ENCODE measurements around the gene TAMM41.

The TAMM41 gene

DNA sequence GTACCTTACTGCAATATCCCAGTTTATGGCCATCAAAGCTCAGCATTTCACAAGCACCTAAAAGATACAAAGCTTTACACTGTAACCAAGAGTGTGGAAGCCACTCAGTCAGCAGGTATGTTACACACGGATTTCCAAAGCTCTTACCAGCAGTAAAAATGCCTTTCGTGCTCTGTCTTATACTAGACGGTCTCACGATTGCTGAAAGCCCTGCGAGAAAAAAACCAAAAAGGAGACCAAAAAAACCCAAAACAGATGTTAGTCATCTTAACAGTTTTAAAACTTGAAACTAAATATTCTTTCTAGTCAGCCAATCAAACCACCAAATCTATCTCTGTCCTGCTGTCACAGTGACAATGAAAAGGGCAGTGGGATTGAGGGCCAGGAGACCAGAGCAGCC, 39.0 kb downstream of the TAMM41 start:
- Histone ChIP-seq H3K4me3 (ENCODE audit: low read depth, low read length) (no peak overlapping the region), H3K27ac (no peak overlapping the region), H3K27me3 (replicated peaks) (no peaks in the 10 kb centered on the region), H3K36me3 (replicated peaks) (peaks cover 9% of the 10 kb centered on the region)
- in situ Hi-C loops (cut with HindIII; ENCODE audit: low pct_ligation_motif_present, low sequenced_read_pairs): no loop called here
- TF ChIP-seq, protein P1, sequence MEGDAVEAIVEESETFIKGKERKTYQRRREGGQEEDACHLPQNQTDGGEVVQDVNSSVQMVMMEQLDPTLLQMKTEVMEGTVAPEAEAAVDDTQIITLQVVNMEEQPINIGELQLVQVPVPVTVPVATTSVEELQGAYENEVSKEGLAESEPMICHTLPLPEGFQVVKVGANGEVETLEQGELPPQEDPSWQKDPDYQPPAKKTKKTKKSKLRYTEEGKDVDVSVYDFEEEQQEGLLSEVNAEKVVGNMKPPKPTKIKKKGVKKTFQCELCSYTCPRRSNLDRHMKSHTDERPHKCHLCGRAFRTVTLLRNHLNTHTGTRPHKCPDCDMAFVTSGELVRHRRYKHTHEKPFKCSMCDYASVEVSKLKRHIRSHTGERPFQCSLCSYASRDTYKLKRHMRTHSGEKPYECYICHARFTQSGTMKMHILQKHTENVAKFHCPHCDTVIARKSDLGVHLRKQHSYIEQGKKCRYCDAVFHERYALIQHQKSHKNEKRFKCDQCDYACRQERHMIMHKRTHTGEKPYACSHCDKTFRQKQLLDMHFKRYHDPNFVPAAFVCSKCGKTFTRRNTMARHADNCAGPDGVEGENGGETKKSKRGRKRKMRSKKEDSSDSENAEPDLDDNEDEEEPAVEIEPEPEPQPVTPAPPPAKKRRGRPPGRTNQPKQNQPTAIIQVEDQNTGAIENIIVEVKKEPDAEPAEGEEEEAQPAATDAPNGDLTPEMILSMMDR (IDR thresholded peaks at IDR 0.05; ENCODE audit: low read depth, low read length, missing control alignments): no peak
- no peak for DNase-seq

DNA sequence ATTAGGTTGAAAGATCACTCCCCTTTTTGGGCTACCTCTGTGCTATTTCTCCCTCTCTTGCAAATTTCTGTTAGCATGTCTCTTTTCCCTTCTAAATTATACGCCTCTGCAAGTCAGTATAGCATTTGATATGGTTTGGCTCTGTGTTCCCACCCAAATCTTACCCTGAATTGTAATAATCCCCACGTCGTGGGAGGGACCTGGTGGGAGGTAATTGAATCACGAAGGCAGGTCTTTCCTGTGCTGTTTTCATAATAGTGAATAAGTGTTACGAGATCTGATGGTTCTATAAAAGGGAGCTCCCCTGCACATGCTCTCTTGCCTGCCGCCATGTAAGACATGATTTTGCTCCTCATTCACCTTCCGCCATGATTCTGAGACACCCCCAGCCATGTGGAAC, 41.0 kb downstream of the TAMM41 start:
- H3K4me3 ChIP-seq (ENCODE audit: low read depth, low read length): no peak overlapping the region
- TF ChIP-seq, protein P1 (IDR thresholded peaks at IDR 0.05; ENCODE audit: low read depth, low read length, missing control alignments): no peak
- in situ Hi-C loops (cut with HindIII; ENCODE audit: low pct_ligation_motif_present, low sequenced_read_pairs): no loop called here
- DNase-seq: no peak
- no peaks in the 10 kb centered on the region for H3K27me3 ChIP-seq (replicated peaks)
- H3K36me3 ChIP-seq (replicated peaks): peaks cover 8% of the 10 kb centered on the region
- no peak overlapping the region for H3K27ac ChIP-seq

DNA sequence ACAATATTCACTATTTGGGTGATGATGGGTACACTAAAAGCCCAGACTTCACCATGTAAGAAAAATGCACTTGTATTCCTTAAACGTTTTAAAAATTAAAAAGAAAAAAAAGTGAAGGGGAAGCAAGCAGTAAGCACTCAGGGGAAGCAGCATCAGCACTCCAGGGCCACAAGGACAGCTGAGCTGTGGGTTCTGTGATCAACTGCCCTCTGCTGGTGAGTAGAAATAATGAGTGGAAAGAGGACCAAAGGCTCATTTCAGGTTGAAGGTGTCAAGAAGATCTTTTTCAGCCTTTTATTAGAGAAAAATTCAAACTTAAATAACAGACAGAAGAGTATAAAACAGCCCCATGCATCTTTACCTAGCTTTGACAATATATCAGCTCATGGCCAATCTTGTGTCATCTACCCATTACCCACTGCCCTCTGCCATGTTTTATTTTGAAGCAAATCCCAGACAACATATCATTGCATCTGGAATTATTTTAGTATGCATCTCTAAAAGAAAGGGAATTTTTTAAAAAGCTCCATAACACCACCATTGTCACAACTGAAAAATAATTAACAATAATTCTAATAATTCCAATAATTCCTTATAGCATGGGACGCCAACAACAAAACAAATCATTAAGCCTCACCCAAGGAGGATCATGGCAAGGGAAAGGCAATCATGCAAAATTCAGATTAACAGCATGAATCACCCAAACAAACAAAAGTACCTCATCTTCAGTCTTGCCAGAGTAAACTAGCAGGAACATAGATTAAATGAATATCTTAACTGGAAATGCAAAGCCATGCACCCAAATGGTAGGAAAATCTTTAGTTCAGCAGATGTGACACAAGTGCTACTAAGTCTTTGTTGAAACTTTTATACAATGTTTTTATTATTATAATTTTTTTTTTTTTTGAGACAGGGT, 42.5 kb downstream of the TAMM41 start:
- in situ Hi-C loops (cut with HindIII; ENCODE audit: low pct_ligation_motif_present, low sequenced_read_pairs): no loop called here
- Histone ChIP-seq H3K27ac (no peak overlapping the region), H3K4me3 (ENCODE audit: low read depth, low read length) (no peak overlapping the region), H3K36me3 (replicated peaks) (peaks cover 8% of the 10 kb centered on the region), H3K27me3 (replicated peaks) (no peaks in the 10 kb centered on the region)
- peak; percentile 47 for DNase-seq
- TF ChIP-seq, protein P1 (IDR thresholded peaks at IDR 0.05; ENCODE audit: low read depth, low read length, missing control alignments): peak; percentile 82

DNA sequence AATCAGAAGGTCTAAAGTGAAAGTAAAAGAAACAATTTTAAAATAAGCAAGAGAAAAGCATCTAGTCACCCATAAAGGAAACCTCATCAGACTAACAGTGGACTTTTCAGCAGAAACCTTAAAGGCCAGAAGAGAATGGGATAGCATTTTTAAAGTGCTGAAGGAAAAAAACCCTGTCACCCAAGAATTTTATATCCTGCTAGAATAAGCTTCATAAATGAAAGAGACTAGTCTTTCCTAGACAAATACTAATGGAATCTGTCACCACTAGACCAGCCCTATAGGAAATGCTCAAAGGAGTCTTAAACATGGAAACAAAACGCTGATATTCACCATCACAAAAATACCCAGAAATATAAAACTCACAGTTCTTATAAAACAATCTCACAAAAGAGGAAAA, 46.9 kb downstream of the TAMM41 start:
- DNase-seq: no peak
- peaks cover 2% of the 10 kb centered on the region for H3K36me3 ChIP-seq (replicated peaks)
- in situ Hi-C loops (cut with HindIII; ENCODE audit: low pct_ligation_motif_present, low sequenced_read_pairs): no loop called here
- H3K27ac ChIP-seq: no peak overlapping the region
- H3K4me3 ChIP-seq (ENCODE audit: low read depth, low read length): no peak overlapping the region
- TF ChIP-seq, protein P1 (IDR thresholded peaks at IDR 0.05; ENCODE audit: low read depth, low read length, missing control alignments): no peak
- H3K27me3 ChIP-seq (replicated peaks): no peaks in the 10 kb centered on the region

DNA sequence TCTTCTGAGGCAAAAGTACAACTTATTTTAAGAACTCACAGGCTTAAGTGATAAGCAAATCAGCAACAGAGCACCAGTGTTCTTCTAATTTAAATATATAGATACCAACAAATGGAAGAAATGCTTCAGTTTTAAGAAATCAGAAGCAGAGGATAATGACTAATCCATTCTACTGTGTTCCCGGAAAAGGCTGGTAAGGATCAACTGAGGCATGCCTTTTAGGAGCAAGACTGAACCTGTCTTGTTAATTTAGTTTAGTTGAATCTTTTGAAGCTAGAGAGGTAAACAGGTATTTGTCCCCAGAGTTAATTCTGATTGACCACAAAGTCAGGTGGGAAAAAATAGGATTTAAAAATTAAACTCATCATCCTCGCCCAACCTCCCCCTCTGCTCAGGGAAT, 51.8 kb downstream of the TAMM41 start:
- in situ Hi-C loops (cut with HindIII; ENCODE audit: low pct_ligation_motif_present, low sequenced_read_pairs): no loop called here
- DNase-seq: no peak
- TF ChIP-seq, protein P1 (IDR thresholded peaks at IDR 0.05; ENCODE audit: low read depth, low read length, missing control alignments): no peak
- H3K4me3 ChIP-seq (ENCODE audit: low read depth, low read length): no peak overlapping the region
- H3K36me3 ChIP-seq (replicated peaks): peaks cover 2% of the 10 kb centered on the region
- no peak overlapping the region for H3K27ac ChIP-seq
- no peaks in the 10 kb centered on the region for H3K27me3 ChIP-seq (replicated peaks)

Data from brain microvascular endothelial cell (primary cell).